ENCODE results near the gene WDFY2.
"Not testable (repeated sequence)": the region's sequence is repeated elsewhere in the genome, so short reads cannot be mapped to it uniquely, and the experiment has no call there.

WDFY2 gene

GRCh38 chr13:51564671-51565070 is 19.6 kb upstream of the WDFY2 start:
- no peak overlapping the region for H3K4me3 ChIP-seq (ENCODE audit: low read length)
- H2AFZ ChIP-seq (ENCODE audit: low read depth, low read length) = no peak overlapping the region
- peaks cover 32% of the 10 kb centered on the region for H3K4me1 ChIP-seq (ENCODE audit: low read length)
- no peak overlapping the region for H3K4me2 ChIP-seq (ENCODE audit: low read length)
- no peaks in the 10 kb centered on the region for H3K27me3 ChIP-seq (ENCODE audit: low read depth, low read length)
- H3K36me3 ChIP-seq (replicated peaks; ENCODE audit: low read depth, low read length) = no peaks in the 10 kb centered on the region
- no peaks in the 10 kb centered on the region for H3K9me3 ChIP-seq (ENCODE audit: insufficient read depth, low read length)
- TF ChIP-seq EZH2phosphoT487 (IDR thresholded peaks at IDR 0.05; ENCODE audit: low read depth) (no peak), CTCF (IDR thresholded peaks at IDR 0.05; ENCODE audit: low read depth, low read length) (no peak)
- no peaks in the 10 kb centered on the region for H4K20me1 ChIP-seq (ENCODE audit: insufficient read depth, low read length)
- no peak overlapping the region for H3K9ac ChIP-seq (ENCODE audit: low read length)
- H3K27ac ChIP-seq (ENCODE audit: low read length) = no peak overlapping the region; the same call in 1 of the 2 replicates
- no peaks in the 10 kb centered on the region for H3K79me2 ChIP-seq (ENCODE audit: low read length)

- not testable (repeated sequence) for H3K9me3 ChIP-seq (ENCODE audit: insufficient read depth, low read length); H4K20me1 ChIP-seq (ENCODE audit: insufficient read depth, low read length); H2AFZ ChIP-seq (ENCODE audit: low read depth, low read length); H3K36me3 ChIP-seq (replicated peaks; ENCODE audit: low read depth, low read length); H3K4me3 ChIP-seq (ENCODE audit: low read length); H3K4me2 ChIP-seq (ENCODE audit: low read length); H3K79me2 ChIP-seq (ENCODE audit: low read length); H3K27ac ChIP-seq (ENCODE audit: low read length); H3K9ac ChIP-seq (ENCODE audit: low read length); H3K4me1 ChIP-seq (ENCODE audit: low read length); H3K27me3 ChIP-seq (ENCODE audit: low read depth, low read length)
Observed at GRCh38 chr13:51569001-51569400, 15.3 kb upstream of the WDFY2 start.

- Histone ChIP-seq H3K4me2 (ENCODE audit: low read length) (no peak overlapping the region), H4K20me1 (ENCODE audit: insufficient read depth, low read length) (no peaks in the 10 kb centered on the region), H3K36me3 (replicated peaks; ENCODE audit: low read depth, low read length) (no peaks in the 10 kb centered on the region), H3K4me3 (ENCODE audit: low read length) (no peak overlapping the region), H3K9ac (ENCODE audit: low read length) (no peak overlapping the region), H2AFZ (ENCODE audit: low read depth, low read length) (no peak overlapping the region), H3K79me2 (ENCODE audit: low read length) (no peaks in the 10 kb centered on the region), H3K4me1 (ENCODE audit: low read length) (peaks cover 22% of the 10 kb centered on the region), H3K27me3 (ENCODE audit: low read depth, low read length) (no peaks in the 10 kb centered on the region), H3K27ac (ENCODE audit: low read length) (no peak overlapping the region), H3K9me3 (ENCODE audit: insufficient read depth, low read length) (no peaks in the 10 kb centered on the region)
- TF ChIP-seq CTCF (IDR thresholded peaks at IDR 0.05; ENCODE audit: low read depth, low read length) (no peak), EZH2phosphoT487 (IDR thresholded peaks at IDR 0.05; ENCODE audit: low read depth) (no peak)
Observed at GRCh38 chr13:51576754-51577153, 7.5 kb upstream of the WDFY2 start.

GRCh38 chr13:51577690-51578089 is 6.6 kb upstream of the WDFY2 start:
- TF ChIP-seq EZH2phosphoT487 (IDR thresholded peaks at IDR 0.05; ENCODE audit: low read depth) (no peak), CTCF (IDR thresholded peaks at IDR 0.05; ENCODE audit: low read depth, low read length) (no peak)
- H3K79me2 ChIP-seq (ENCODE audit: low read length) = no peaks in the 10 kb centered on the region

GRCh38 chr13:51579676-51580075 is 4.6 kb upstream of the WDFY2 start:
- Histone ChIP-seq H3K79me2 (ENCODE audit: low read length) (peaks cover 3% of the 10 kb centered on the region; the same call in 1 of the 2 replicates), H2AFZ (ENCODE audit: low read depth, low read length) (no peak overlapping the region), H4K20me1 (ENCODE audit: insufficient read depth, low read length) (no peaks in the 10 kb centered on the region), H3K4me3 (ENCODE audit: low read length) (no peak overlapping the region), H3K4me2 (ENCODE audit: low read length) (no peak overlapping the region), H3K27me3 (ENCODE audit: low read depth, low read length) (no peaks in the 10 kb centered on the region), H3K9me3 (ENCODE audit: insufficient read depth, low read length) (no peaks in the 10 kb centered on the region), H3K9ac (ENCODE audit: low read length) (no peak overlapping the region), H3K4me1 (ENCODE audit: low read length) (peaks cover 39% of the 10 kb centered on the region), H3K36me3 (replicated peaks; ENCODE audit: low read depth, low read length) (no peaks in the 10 kb centered on the region), H3K27ac (ENCODE audit: low read length) (no peak overlapping the region)
- TF ChIP-seq EZH2phosphoT487 (IDR thresholded peaks at IDR 0.05; ENCODE audit: low read depth) = no peak

More at GRCh38 chr13:51577690-51578089, 6.6 kb upstream of the WDFY2 start:
- Histone ChIP-seq H3K27ac (ENCODE audit: low read length) (no peak overlapping the region), H3K27me3 (ENCODE audit: low read depth, low read length) (no peaks in the 10 kb centered on the region), H2AFZ (ENCODE audit: low read depth, low read length) (no peak overlapping the region), H3K9me3 (ENCODE audit: insufficient read depth, low read length) (no peaks in the 10 kb centered on the region), H3K36me3 (replicated peaks; ENCODE audit: low read depth, low read length) (no peaks in the 10 kb centered on the region), H4K20me1 (ENCODE audit: insufficient read depth, low read length) (no peaks in the 10 kb centered on the region), H3K9ac (ENCODE audit: low read length) (no peak overlapping the region), H3K4me2 (ENCODE audit: low read length) (no peak overlapping the region), H3K4me3 (ENCODE audit: low read length) (no peak overlapping the region), H3K4me1 (ENCODE audit: low read length) (peaks cover 30% of the 10 kb centered on the region)
